IPS-NIHi11 (cell line): ENCODE measurements around the gene GRID2.

ENCODE experiments used
- DNase-seq: peaks from one replicate; pipeline ENCODE4 v3.0.0; 2012; ENCODE audit warnings: mixed read lengths, low spot score

The GRID2 gene

DNA sequence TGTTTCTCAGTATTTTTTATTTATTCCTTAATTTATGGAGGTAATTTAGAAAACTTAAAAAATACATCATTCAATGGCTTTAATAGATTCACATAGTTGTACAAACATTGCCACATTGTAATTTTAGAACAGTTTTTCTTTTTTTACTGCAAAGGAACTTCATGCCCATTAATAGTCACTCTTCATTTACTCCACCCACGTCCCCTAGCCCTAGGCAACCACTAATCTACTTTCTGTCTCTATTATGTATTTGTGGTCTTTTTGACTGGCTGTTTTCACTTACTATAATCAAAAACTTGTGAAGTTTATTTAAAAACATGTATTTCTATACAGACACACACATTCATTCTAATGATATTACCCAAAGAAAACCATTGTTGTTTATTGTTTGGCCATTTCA is 664.8 kb downstream of the GRID2 start:
- DNase-seq = no peak

DNA sequence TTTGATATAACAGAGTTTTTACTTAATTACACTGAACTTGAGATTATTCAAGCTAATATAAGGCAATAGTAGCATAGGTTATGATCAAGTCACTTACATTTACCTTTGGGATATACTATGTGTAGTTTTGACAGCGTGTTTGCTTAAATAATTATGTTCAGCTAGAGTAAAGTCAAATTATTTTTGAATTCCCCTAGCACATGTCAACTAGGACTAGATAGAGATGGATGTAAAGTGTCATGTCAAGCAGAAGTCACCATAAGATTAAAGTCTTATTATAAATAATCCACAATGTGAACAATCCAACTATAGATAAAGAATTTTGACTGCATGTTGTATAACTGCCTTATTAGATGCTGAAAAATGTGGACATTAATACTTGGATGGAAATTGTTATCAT is 665.2 kb downstream of the GRID2 start:
- no peak for DNase-seq

DNA sequence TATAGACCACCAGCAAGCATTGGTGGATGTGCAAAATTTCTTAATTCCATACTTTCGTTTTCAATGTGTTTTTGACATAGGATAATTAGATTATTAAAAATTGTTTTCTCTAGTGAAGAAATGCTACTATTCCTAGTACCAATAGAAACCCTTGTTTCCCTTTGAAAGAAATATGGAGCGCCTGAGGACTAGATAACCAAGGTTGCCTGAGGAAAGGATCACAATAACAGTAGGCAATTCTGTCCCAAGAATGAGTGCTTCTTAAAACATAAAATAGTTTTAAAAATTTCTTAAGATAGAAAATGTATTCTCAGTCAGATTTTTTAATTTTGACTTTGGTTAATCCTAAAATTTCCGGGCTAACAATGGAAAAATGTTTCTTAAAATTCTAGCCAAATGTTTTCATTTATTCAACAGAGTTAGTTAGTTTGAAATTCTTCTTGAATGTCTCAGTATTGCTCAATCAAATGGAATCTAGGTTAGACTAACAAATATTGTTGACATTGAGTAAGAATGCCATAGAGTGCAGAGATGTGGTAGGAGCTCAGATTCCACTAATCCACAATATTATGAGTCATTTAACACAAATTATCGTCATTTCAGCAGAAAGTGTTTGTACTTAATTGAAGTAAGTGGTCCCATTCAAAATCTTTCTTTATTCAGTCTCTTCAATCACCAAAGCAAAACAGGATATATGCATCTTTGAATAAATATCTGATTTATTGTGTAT is 666.0 kb downstream of the GRID2 start:
- peak; percentile 10 for DNase-seq

DNA sequence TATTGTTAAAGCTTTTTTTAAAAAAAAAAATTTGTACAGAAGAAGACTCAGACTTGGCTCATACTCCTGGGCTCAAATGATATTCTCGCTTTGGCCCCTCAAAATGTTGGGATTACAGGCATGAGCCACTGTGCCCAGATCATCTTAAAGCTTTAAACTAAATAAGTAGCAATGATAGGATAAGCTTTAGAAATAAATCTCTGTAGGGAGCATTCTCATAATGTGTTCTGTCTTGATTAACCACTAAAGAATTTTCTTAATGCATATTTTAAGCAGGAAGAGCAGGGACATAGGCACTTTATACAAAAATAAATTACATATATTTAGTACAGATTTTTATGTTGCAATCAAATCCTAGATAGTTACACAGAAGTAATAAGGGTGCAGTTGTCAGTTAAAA is 667.2 kb downstream of the GRID2 start:
- no peak for DNase-seq

DNA sequence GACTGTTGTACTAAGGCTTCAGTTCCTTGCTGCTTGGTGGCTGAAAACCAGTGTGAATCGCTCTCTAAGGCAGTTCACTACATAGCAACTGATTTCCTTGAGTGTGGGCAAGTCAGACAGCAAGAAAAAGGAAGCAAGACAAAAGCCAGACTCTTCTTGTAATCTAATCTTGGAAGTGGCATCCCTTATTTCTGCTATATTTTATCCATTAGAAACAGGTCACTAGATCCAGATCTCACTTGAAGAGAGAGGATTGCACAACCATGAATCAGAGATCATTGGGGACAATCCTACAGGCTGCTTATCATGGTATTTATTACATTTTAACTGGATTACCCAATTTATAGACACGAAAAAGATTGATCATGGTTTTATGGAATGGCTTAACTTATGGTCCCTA is 684.5 kb downstream of the GRID2 start:
- DNase-seq = no peak

DNA sequence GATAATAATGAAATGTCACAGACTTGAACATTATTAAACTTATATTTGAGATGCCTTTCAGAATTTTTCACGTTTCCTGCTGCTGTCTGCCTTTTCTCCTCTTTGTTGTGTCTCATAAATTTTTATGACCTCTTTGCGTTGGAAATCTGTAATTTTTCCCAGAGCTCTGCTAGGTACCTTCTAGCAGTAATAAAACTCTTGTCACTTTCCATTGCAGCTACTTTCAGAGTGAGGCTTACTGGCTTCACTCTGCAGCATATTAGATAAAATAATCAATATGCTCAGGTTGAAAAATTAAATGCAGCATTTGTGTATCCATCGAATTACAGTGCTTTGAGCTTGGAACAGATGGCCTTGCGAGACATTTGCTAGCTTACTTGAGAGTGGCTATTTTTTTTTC is 689.0 kb downstream of the GRID2 start:
- no peak for DNase-seq

DNA sequence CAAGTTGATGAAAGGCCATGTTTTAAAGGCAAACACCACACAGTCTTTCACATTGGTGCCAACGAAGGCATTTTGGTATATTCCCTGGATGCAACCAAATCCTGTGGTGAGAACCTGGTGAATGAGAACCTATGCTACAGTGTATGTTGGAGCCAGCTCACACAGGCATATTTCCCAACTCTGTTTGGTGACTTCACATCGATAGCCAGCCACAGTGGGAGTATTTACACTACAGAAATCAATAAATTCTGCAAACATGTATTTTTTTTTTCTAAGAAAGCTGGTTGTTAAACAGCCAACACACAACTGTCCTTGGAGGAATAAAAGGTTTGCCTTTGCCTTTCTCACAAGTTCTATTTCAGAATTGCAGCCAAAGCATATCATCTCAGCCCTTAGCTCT is 691.0 kb downstream of the GRID2 start:
- DNase-seq = no peak

DNA sequence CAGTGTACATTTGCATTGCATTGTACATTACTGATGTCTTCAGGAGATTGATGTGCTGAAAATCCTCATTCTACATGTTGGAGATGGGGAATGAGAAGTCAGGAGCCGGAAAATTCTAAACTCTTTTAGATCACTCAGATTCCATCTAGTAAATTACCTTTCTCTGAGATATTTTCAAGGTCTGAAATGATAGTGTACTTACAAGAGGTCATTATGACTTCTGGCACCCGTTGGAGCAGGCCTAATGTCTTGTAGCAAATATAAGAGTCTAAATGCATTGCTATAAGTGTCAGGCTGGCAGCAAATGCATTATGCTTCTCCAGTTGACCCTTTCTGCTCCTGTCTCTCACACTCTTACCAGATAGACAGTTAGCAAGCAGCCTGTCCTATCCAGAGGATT is 692.8 kb downstream of the GRID2 start:
- no peak for DNase-seq

DNA sequence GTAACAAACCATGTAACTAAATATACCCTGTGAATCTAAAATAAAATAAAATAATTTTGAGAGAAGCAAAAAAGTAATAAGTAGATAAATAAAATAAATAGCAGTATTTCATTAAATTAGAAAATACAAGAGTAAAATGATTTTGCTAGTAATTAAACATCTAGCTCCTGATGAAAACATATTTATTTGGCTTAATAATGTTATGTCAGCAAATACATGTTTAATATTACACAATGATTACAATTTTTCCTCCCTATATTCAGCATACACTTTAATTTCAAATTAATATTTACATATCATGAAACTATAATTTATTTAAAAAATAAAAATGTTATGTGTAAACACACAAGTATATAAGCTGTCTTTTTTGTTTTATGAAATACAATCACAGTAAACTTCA is 697.1 kb downstream of the GRID2 start:
- DNase-seq = no peak

DNA sequence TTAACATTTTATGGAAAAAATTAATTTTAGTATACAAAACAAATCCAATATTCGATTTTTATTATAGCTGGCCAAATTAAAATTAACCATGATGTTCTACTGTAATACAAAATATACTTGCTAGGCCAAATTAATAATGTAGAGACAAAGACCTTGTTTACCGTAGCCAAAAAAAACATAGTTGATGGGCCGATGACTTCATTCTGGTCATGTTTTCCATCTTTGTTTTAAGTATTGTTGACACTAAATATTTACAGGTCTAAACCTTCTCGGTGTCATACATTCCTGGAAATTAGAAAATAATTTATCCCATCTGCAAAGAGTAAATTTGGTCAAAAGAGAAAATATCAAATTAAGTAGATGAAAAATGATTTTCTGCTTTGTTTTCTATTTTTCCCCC is 698.5 kb downstream of the GRID2 start:
- no peak for DNase-seq

DNA sequence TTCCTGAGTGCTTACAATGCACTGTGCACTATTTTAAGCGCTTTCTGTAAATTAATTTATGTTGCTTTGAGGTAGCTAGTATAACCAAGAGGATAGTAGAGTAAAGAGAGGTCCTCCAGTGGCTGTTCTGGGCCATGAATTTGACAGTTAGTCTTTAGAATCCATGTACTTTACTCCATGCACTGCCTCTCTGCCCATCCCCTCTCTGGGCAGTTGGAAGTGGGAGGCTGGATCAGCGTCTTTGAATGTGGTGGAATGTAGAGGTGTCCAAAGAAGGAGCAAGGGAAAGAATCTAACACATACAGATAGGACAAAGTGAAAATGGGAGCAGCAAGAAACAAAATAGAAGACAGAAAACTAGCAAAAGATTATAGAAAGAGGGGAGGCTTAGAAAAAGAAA is 712.6 kb downstream of the GRID2 start:
- no peak for DNase-seq

DNA sequence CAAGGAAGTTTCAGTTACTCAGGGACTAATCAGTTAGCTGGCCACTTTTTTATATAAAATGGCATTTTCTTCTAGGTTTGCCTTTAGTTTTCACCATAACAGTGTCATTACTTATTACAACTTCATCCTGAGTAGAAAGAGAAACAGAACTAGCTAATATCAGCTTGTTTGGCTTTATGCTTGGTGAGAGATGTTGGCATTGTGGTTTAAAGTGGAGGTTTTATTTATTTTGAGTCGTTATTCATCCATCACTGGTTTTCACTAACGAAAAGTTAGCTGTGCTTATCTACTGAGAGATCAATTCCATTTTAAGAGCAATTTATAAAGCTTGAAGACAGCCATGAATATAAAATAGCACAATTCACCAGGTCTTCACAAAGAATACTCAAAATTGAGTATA is 714.5 kb downstream of the GRID2 start:
- no peak for DNase-seq

DNA sequence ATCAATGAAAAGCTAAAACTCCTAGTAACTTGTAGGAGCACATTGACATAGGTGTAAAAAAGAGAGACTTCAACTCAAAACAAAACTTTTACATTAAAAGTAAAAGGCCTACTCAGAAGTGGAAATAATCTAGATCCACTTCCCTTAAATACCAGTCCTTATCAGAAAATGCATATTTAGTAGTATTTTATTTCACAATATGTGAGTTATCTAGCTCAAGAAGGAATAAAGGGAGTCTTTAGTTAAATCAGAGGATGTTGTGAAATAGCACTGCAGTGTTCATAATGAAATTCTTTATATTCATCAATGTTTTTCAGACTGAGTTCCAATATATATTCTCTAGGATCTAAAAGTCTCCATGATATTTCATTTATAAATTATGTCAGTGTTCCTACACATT is 715.0 kb downstream of the GRID2 start:
- DNase-seq = no peak

DNA sequence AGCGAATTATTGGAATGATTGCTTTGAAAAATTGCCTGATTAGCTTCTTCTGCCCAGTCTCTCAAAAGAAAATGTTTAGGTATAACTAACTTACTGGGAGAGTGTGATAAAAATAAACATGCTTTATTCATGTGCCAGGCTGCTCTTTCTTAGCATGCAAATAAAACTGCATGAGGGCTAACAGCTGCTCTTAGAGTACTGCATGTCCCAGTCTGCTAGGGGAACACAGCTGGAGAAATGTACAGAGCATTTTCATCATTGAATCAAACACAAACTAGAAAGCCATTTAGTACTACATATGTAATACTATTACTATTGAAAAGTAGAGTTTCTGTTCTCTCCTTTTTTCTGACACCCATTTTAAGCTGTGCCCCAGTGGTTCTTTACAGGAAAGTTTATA is 726.0 kb downstream of the GRID2 start:
- DNase-seq = no peak

DNA sequence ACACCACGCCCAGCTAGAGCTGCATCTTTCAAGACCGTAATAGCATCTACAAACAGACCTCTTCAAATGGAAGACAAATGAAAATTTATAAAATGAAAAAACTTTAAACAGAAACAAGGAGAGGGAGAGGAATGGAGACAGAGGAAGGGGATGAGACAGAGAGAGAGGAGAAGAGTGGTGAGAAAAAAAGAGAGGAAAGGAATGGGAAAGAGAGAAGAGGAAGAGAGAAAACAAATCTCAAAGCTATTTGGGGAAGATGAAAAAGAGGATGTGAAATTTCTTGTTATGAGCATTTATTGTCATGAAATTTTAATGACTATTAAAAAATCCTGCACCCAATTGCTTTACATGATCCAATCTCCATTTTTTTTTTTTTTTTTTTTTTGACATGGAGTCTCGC is 726.9 kb downstream of the GRID2 start:
- no peak for DNase-seq

DNA sequence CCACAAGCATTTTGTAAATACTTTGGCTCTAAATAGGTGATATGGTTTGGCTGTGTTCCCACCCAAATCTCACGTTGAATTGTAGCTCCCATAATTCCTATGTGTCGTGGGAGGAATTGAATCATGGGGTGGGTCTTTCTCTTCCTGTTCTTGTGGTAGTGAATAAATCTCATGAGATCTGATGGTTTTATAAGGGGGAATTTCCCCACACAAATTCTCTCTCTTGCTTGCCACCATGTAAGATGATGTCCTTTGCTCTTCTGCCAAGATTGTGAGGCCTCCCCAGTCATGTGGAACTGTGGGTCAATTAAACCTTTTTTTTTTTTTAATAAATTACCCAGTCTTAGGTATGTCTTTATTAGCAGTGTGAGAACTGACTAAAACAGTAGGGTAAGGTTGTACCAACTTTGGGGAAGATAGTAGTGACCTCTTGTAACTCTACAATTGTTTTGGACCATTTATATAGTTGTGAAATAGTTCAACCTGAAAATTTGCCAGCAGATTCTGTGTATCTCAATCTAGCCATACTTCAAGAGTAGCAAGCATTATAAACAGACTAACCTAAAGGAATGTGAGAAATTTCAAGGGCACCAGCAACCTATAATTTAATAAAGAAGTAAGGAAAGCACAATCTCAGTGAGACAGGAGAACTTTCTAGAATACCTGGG is 727.8 kb downstream of the GRID2 start:
- DNase-seq = no peak

DNA sequence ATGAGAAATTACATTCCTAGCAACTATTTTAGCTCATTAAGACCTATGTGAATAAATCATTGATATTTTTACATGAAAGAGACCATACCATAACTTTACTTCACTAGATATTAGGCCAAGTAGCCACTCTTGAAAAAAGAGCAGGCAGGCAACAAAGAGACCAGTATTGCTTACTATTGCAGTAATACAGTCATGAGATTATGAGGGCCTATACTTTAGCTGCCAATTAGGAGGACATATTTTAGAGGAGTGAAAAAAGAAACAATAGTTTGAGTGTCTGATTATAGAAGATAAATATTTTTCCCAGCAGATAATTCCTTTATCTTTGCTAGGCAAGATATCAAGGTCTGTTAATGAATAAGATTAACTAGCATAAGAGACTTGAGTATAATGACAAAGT is 739.0 kb downstream of the GRID2 start:
- no peak for DNase-seq

DNA sequence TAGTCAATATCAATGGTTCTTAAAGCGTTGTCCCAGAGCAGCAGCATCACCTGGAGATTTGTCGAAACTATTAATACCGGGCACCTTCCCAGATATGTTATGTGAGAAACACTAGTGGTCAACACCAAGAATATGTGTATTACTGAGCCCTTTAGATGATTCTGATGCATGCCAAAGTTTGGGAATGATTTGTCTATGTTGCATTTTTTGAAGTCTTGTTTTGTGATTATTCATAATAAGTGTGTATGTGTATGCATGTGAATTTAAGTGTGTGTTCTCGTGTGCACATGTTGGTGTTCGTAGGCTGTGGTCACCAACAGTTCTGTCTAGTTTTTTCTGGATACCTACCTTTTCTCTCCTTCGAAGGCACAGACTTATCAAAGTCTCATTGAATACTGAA is 749.4 kb downstream of the GRID2 start:
- DNase-seq = no peak

DNA sequence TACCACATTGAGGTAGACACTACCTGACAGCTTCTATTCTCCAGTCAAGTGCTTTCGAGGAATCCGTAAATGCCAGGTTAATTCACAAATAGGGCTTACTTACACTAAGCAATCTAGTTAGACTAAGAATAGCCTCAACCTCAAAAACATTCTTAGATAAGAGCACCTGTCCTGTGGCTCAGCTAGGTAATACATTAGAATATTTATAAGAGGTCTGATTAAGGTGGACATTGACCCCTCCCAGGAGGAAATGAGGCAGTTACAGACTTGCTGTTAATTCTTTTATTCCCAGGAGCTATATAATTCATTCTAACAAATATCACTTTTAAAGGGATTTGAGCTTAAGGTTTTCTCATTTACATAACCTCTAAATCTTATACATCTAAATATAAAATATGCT is 758.1 kb downstream of the GRID2 start:
- no peak for DNase-seq

DNA sequence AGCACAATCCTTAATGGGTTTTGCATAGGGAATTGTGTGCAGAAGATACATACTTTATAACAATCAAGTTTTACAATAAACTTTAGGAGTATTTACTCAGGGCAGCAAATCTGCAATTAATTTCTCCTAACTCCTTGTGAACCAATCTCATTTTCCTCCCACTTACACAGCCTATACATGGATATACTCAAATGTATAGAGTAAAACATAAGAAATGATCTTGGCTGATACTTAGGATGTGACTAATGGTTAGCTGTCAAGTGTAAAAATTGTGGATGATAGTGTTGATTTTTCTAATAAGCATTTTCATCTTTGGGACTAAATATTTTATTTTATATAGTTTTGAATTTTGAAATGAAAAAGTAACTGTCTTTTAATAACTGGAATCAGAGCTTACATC is 759.6 kb downstream of the GRID2 start:
- DNase-seq = no peak

DNA sequence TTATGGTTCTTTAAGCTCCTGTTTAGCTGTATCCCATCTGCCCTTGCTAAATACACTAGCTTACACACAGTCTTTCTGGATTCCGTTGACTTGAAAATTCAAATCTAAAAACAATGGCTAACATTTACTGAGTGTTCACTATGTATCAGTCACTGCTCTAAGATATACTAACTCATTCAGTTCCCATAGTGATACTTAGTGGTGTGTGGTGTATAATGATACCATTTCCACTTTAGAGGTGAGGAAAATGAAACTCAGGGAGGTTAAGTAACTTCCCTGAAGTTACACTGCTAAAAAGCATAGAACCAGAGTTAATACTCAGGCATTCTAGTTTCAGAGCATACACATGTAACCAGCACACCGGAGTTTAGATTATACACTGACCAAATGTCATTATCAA is 762.0 kb downstream of the GRID2 start:
- no peak for DNase-seq

DNA sequence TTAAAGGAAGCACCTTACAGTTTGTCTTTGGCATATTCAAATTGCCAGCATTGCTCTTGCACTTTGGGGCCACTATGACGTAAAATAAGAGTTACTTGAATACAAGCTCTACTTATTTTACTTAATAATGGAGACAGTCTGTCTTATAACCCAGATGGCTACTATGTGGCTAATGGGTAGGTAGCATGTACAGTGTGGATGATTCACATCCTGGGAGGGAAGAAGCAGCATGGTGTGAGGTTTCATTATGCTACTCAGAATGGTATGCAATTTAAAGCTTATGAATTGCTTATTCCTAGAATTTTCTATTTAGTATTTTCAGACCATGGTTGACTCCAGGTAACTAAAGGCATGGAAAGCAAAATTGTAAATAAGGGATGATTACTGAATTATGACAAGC is 763.0 kb downstream of the GRID2 start:
- DNase-seq = no peak

DNA sequence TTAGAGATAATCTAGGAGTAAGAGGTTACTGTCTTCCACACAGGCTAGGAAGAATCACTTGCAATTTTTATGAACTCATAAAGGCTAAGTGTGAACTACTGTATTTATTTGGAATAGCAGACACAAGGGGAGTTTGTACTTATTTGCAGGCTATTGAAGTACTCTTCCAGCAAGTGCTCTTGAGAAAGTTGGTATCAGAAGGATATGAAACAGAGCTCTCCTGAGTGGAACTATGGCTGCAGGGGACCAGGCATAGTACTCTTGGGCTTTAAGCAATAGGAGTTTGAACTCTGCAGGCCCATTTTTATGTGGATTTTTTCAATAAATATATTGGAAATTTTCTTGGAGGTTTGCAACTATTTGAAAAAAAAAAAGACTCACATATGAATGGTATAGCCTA is 768.5 kb downstream of the GRID2 start:
- no peak for DNase-seq

DNA sequence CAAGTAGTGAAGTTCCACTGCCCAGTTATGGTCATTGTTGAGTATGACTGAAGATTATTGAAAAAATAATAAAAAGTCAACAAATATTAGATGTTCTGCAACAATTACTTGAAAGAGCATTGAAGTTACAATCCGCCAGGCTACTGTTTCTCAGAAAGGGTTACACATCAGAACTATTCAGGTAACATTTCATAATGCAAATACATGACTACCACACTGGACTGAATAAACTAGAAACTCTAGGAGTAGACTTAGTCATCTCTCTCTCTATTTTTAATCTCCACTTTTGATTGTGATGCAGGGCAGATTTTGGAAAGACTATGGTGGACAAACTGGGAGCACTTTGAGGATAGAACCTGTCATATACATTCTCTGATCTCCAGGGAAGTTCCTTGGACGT is 776.5 kb downstream of the GRID2 start:
- DNase-seq = no peak
